GM18519 (cell line): Measurements from ENCODE around the gene CDH7.

Experiments used
- ATAC-seq: cut with Tn5 transposase; IDR thresholded peaks from one replicate; pipeline ENCODE4 v1.9.1; 2021; ENCODE audit warnings: mild to moderate bottlenecking, moderate library complexity; ENCODE audit not compliant: unreplicated experiment, low FRiP score

CDH7 gene

GRCh38 chr18:65762556-65762955 is 11.7 kb downstream of the CDH7 start:
- no peak for ATAC-seq

GRCh38 chr18:65767406-65767805 is 16.6 kb downstream of the CDH7 start:
- ATAC-seq, result no peak

GRCh38 chr18:65768120-65768778 is 17.4 kb downstream of the CDH7 start:
- no peak for ATAC-seq

- no peak for ATAC-seq
Observed at GRCh38 chr18:65769652-65770051, 18.8 kb downstream of the CDH7 start.

GRCh38 chr18:65786474-65786873 is 35.7 kb downstream of the CDH7 start:
- ATAC-seq, result no peak

GRCh38 chr18:65788373-65788772 is 37.6 kb downstream of the CDH7 start:
- ATAC-seq, result no peak

- no peak for ATAC-seq
Observed at GRCh38 chr18:65790604-65791003, 39.8 kb downstream of the CDH7 start.

- ATAC-seq, result no peak
Observed at GRCh38 chr18:65791719-65792118, 40.9 kb downstream of the CDH7 start.

- ATAC-seq, result no peak
Observed at GRCh38 chr18:65792456-65793074, 41.8 kb downstream of the CDH7 start.

GRCh38 chr18:65808759-65809158 is 57.9 kb downstream of the CDH7 start:
- no peak for ATAC-seq

GRCh38 chr18:65811307-65811706 is 60.5 kb downstream of the CDH7 start:
- ATAC-seq, result no peak

GRCh38 chr18:65815506-65815905 is 64.7 kb downstream of the CDH7 start:
- no peak for ATAC-seq

- ATAC-seq, result no peak
Observed at GRCh38 chr18:65817178-65817577, 66.4 kb downstream of the CDH7 start.

- no peak for ATAC-seq
Observed at GRCh38 chr18:65821911-65822310, 71.1 kb downstream of the CDH7 start.

GRCh38 chr18:65822826-65823225 is 72.0 kb downstream of the CDH7 start:
- no peak for ATAC-seq

- no peak for ATAC-seq
Observed at GRCh38 chr18:65827444-65827843, 76.6 kb downstream of the CDH7 start.

GRCh38 chr18:65835881-65836280 is 85.1 kb downstream of the CDH7 start:
- ATAC-seq, result no peak

GRCh38 chr18:65846107-65846506 is 95.3 kb downstream of the CDH7 start:
- ATAC-seq, result no peak

GRCh38 chr18:65852273-65852672 is 101.5 kb downstream of the CDH7 start:
- no peak for ATAC-seq

- ATAC-seq, result no peak
Observed at GRCh38 chr18:65859075-65859474, 108.3 kb downstream of the CDH7 start.

GRCh38 chr18:65869527-65869926 is 118.7 kb downstream of the CDH7 start:
- ATAC-seq, result no peak

- ATAC-seq, result no peak
Observed at GRCh38 chr18:65876310-65876709, 125.5 kb downstream of the CDH7 start.
